Calu3 (cell line): Measurements from ENCODE around the gene MCM9. TPM values are rescaled to one million over a fixed set of nuclear protein-coding genes. Genes with fewer than 3 reads are reported as not detected.

Source experiments
- BruUV-seq: library from RNA; stranded (reverse); fragments of 400-500 nt; replicated peaks from 2 replicates; lab custom pipeline; 2021; lab: Mats Ljungman, UMichigan
- CTCF ChIA-PET: fragments of 300-600 bp; sonication (Branson Sonifier 250); formaldehyde crosslinking; loops from one replicate; lab custom pipeline; 2022; ENCODE audit warnings: antibody characterized with exemption; lab: Charles Lee
- DNase-seq: peaks from one replicate; pipeline ENCODE4 v3.0.0; 2022
- H3K27ac Mint-ChIP-seq: one replicate; pipeline ENCODE4 v1.8.0; 2022; ENCODE audit warnings: mixed read lengths; ENCODE audit not compliant: unreplicated experiment
- H3K27me3 Mint-ChIP-seq: one replicate; pipeline ENCODE4 v1.8.0; 2022; ENCODE audit warnings: mixed read lengths; ENCODE audit not compliant: unreplicated experiment
- H3K36me3 Mint-ChIP-seq: one replicate; pipeline ENCODE4 v1.8.0; 2022; ENCODE audit warnings: mild to moderate bottlenecking, moderate library complexity, mixed read lengths; ENCODE audit not compliant: insufficient read depth, unreplicated experiment
- H3K4me1 Mint-ChIP-seq: one replicate; pipeline ENCODE4 v1.8.0; 2022; ENCODE audit warnings: mild to moderate bottlenecking, low read depth, mixed read lengths; ENCODE audit not compliant: unreplicated experiment
- H3K4me3 Mint-ChIP-seq: one replicate; pipeline ENCODE4 v1.8.0; 2022; ENCODE audit warnings: mild to moderate bottlenecking, low read depth, moderate library complexity, mixed read lengths; ENCODE audit not compliant: unreplicated experiment
- H3K9me3 Mint-ChIP-seq: one replicate; pipeline ENCODE4 v1.8.0; 2022; ENCODE audit warnings: low read depth, mixed read lengths; ENCODE audit not compliant: unreplicated experiment
- CTCF ChIP-seq: fragments of 200-600 bp; IDR thresholded peaks from one replicate; pipeline ENCODE4 v1.8.0; 2022; ENCODE audit warnings: antibody characterized with exemption; ENCODE audit not compliant: unreplicated experiment
- intact Hi-C: fragments of 100-400 bp; cut with micrococcal nuclease; formaldehyde crosslinking; loops from one replicate; pipeline ENCODE4 v1.10.0; 2022; ENCODE audit not compliant: unreplicated experiment
- total RNA-seq: library from RNA; stranded (reverse); gene quantifications from 2 replicates; pipeline ENCODE4 v1.2.3, GENCODE V29; 2022

Gene MCM9
- total RNA-seq, 1 experiment from 2014 or later = 24.6 TPM

GRCh38 chr6:118876814-118877213 is 58.1 kb downstream of the MCM9 start:
- TF ChIP-seq CTCF = no peak
- CTCF ChIA-PET = no interaction called here
- Mint-ChIP-seq H3K27ac (no peak overlapping the region), H3K9me3 (no peaks in the 10 kb centered on the region), H3K4me1 (peaks cover 4% of the 10 kb centered on the region), H3K4me3 (no peak overlapping the region), H3K27me3 (no peaks in the 10 kb centered on the region), H3K36me3 (no peaks in the 10 kb centered on the region)
- no TSS peak for BruUV-seq
- DNase-seq = no peak
- intact Hi-C loops = no loop called here

GRCh38 chr6:118876198-118876597 is 58.8 kb downstream of the MCM9 start:
- no peak overlapping the region for H3K27ac Mint-ChIP-seq
- H3K36me3 Mint-ChIP-seq = no peaks in the 10 kb centered on the region
- no peaks in the 10 kb centered on the region for H3K9me3 Mint-ChIP-seq
- intact Hi-C loops = no loop called here
- BruUV-seq = no TSS peak
- CTCF ChIA-PET = no interaction called here
- TF ChIP-seq CTCF = no peak
- H3K27me3 Mint-ChIP-seq = no peaks in the 10 kb centered on the region
- no peaks in the 10 kb centered on the region for H3K4me1 Mint-ChIP-seq
- DNase-seq = no peak
- no peak overlapping the region for H3K4me3 Mint-ChIP-seq

- DNase-seq = no peak
- Mint-ChIP-seq H3K4me3 (no peak overlapping the region), H3K27me3 (no peaks in the 10 kb centered on the region), H3K36me3 (no peaks in the 10 kb centered on the region), H3K27ac (no peak overlapping the region), H3K4me1 (peaks cover 1% of the 10 kb centered on the region), H3K9me3 (no peaks in the 10 kb centered on the region)
- CTCF ChIA-PET = no interaction called here
- TF ChIP-seq CTCF = no peak
- intact Hi-C loops = no loop called here
- BruUV-seq = no TSS peak
These were observed 59.3 kb downstream of the MCM9 start for GRCh38 chr6:118875672-118876071.

- H3K4me1 Mint-ChIP-seq = peaks cover 19% of the 10 kb centered on the region
- TF ChIP-seq CTCF = no peak
- no peaks in the 10 kb centered on the region for H3K9me3 Mint-ChIP-seq
- CTCF ChIA-PET = interaction anchor here (0.8 kb wide), 1 partner anchor 25 kb away, joined by 4 read pairs; no protein-coding TSS in a partner anchor
- no TSS peak for BruUV-seq
- H3K4me3 Mint-ChIP-seq = no peak overlapping the region
- no peaks in the 10 kb centered on the region for H3K27me3 Mint-ChIP-seq
- H3K36me3 Mint-ChIP-seq = no peaks in the 10 kb centered on the region
- H3K27ac Mint-ChIP-seq = no peak overlapping the region
- intact Hi-C loops = no loop called here
- DNase-seq = no peak
These were observed 61.7 kb downstream of the MCM9 start for GRCh38 chr6:118873239-118873638.
